ENCODE data around the gene GPR146.

GPR146 gene

DNA sequence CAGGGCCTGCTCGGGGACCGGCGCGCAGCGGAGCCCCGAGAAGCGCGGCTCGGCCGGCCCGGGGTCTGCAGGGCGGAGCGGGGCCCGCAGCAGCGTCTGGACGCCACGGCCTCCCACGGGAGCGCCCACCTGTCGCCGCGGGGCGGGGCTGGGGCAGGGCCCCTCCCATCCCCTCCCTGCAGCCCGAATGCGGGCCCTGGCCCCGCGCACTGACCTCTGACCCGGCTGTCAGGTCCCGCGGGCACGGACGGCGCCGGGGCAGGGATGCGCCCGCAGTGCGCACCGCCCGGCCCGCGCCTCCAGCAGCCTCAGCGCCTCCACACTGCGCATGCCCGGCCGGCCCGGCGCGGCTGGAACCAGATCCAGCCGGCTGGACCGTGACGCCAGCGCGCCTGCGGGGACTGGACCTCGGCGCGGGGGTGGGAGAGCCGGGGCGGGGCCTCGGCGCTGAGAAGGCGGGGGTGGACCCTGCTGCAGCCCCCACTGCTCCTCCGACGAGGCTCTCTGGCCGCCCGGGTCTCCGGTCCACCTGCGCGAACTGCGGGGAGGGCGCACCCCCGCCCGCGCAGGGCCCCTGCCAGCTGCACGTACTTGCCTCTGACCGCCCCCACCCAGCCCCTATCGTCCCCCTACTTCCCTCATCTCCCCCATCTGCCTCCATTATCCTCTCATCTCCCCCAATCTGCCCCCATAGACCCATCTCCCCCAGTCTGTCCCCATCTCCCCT lies 16.1 kb upstream of the GPR146 start:
- TF ChIP-seq, protein P1, sequence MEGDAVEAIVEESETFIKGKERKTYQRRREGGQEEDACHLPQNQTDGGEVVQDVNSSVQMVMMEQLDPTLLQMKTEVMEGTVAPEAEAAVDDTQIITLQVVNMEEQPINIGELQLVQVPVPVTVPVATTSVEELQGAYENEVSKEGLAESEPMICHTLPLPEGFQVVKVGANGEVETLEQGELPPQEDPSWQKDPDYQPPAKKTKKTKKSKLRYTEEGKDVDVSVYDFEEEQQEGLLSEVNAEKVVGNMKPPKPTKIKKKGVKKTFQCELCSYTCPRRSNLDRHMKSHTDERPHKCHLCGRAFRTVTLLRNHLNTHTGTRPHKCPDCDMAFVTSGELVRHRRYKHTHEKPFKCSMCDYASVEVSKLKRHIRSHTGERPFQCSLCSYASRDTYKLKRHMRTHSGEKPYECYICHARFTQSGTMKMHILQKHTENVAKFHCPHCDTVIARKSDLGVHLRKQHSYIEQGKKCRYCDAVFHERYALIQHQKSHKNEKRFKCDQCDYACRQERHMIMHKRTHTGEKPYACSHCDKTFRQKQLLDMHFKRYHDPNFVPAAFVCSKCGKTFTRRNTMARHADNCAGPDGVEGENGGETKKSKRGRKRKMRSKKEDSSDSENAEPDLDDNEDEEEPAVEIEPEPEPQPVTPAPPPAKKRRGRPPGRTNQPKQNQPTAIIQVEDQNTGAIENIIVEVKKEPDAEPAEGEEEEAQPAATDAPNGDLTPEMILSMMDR (conservative IDR thresholded peaks at IDR 0.05; ENCODE audit: low read depth, low read length) = no peak
- H3K4me3 ChIP-seq (ENCODE audit: low read length) = peak overlapping the region; percentile 52
- no peak for DNase-seq (ENCODE audit: low read depth)

DNA sequence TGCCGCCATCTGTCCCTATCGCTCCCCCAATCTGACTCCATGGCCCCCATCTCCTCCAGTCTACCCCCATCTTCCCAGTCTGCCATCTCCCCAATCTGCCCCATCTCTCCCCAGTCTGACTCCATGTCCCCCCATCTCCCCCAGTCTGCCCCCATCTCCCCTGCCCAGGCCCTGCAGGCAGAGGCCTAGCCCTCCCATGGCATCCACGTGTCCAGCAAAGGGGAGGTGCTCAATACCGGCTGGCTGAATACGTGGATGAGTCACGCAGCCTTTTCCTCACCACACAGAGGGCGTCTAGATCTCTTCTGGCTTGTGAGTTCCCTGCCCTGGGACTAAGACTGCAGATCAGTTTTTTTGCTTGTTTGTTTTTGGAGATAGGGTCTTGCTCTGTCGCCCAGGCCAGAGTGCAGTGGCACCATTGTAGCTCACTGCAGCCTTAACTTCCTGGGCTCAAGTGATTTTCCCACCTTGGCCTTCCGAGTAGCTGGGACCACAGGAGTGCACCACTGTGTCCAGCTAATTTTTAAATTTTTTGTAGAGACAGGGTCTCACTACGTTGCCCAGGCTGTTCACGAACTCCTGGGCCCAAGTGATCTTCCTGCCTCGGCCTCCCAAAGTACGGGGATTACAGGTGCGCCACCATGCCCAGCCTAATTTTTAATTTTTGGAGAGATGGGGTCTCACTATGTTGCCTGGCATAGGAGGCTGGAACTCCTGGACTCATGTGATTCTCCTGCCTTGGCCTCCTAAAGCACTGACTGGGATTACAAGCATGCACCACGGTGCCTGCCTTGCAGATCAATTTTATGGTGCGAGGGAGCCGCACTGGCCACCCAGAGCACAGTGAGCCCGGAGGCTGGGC lies 15.3 kb upstream of the GPR146 start:
- peak; percentile 92 for DNase-seq (ENCODE audit: low read depth)
- TF ChIP-seq, protein P1 (conservative IDR thresholded peaks at IDR 0.05; ENCODE audit: low read depth, low read length) = no peak
- peak overlapping the region; percentile 36 for H3K4me3 ChIP-seq (ENCODE audit: low read length)

DNA sequence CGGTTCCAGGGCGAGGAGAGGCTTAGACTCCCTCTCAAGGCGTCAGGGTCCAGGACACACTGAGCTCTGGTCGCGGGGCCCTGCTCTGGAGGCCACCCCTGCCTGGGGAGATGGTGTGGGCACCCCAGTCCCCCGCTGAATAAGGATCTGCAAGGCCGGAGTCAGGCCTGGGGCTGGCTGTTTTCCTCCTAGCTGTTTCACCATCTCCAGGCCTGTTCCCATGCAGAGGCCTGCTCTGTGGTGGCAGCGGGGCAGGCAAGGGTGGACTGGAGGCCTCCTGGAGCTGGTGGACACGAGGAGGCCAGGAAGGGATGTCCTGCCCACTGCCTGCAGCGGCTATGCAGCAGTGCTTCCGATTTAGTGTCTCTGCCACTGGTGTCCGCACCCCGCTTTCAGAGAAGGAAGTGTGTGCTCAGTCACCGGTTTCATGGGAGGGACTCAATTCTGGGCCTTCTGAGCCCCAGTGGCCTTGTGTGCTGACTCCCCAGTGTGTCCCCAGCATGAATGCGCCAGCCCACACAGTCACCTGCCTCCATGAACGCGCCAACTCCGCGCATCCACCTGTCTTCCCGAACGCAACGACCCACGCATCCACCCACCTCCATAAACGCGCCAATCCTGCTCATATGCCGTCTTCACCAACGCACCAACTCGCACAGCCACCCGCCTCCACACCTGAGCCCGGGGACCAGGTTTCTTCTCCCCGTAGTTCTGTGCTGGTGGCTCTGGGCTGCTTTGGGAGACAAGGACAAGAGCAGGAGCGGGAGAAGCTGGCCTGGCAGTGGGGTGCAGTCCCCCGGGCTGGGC lies 14.5 kb upstream of the GPR146 start:
- TF ChIP-seq, protein P1 (conservative IDR thresholded peaks at IDR 0.05; ENCODE audit: low read depth, low read length) = no peak
- H3K4me3 ChIP-seq (ENCODE audit: low read length) = no peak overlapping the region
- no peak for DNase-seq (ENCODE audit: low read depth)

DNA sequence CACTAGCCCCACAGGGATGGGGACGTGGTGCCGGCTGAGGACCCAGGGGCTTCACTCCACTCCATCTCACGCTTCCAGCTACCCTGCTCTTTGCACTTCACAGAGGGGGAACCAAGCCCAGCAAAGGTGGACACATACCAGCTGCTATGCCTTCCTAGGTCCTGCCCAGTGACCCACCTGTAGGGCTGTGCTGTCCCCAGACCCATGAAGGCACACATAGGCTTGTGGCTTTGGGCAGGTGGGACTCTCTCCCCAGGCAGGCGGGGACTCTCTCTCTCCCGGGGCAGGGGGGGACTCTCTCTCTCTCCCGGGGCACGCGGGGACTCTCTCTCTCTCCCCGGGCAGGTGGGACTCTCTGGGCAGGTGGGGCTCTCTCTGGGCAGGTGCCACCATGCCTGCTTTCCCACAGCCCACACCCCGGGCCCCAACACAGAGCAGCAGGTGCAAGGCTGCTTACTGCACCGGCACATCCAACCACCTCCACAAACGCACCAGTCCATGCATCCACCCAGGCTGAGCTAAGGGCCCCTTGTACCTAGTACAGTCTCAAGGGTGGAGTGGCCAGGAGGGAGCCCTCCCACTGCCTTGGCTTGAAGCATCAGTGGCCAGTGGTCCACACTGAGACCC lies 13.8 kb upstream of the GPR146 start:
- TF ChIP-seq, protein P1 (conservative IDR thresholded peaks at IDR 0.05; ENCODE audit: low read depth, low read length) = no peak
- H3K4me3 ChIP-seq (ENCODE audit: low read length) = no peak overlapping the region
- DNase-seq (ENCODE audit: low read depth) = no peak

DNA sequence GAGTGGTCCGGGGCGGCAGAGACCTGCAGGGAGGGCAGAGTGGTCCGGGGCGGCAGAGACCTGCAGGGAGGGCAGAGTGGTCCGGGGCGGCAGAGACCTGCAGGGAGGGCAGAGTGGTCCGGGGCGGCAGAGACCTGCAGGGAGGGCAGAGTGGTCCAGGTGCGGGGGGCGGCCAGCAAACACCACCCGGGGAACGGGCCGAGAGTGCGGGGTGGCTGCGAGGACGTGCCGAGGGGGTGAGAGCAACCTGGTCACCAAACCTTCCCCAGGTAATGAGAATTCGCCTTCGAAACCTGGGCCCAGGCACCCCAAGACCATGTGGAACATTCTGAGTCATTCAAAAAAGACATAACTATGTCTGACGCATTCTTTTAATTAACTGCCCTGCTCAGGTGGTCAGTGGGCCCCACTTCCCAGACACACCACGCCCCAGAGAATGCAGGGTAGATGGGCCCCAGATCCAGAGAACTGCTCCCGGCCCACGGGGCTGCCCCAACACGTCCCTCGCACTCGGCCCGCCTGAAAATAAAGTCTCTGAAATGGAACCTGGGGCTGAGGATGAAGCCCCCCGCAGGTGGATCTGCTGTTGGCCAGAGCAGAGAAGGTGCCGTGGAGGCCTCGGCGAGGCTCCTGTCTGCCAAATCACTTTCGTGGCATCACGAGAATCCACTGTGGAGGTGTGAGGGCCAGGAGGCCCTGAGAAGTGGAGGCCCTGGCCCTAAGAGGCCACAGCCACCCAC lies 12.5 kb upstream of the GPR146 start:
- no peak overlapping the region for H3K4me3 ChIP-seq (ENCODE audit: low read length)
- TF ChIP-seq, protein P1 (conservative IDR thresholded peaks at IDR 0.05; ENCODE audit: low read depth, low read length) = no peak
- DNase-seq (ENCODE audit: low read depth) = no peak

DNA sequence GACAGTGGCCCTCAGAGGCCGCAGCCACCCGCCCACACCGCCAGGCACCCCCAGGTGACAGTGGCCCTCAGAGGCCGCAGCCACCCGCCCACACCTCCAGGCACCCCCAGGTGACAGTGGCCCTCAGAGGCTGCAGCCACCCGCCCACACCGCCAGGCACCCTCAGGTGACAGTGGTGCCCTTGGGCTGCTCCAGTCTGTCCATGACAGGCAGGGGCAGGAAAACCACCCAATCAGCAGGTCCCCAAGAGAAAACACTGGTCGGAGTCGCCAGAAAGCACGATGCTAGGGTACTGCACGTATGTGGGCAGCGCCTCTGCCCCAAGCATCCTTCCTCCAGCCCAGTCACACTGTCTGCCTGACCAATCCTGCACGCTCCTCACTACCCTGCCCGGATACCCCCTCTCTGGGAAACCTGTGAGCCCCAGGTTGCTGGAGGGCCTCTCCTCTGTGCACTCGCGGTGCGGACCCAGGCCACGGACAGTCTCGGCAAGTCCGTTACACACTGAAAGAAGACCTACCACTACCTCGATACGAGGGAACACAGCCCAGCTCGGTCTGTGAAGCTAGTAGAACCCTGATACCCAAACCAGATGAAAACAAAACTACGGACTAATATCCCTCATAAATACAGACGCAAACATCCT lies 11.7 kb upstream of the GPR146 start:
- TF ChIP-seq, protein P1 (conservative IDR thresholded peaks at IDR 0.05; ENCODE audit: low read depth, low read length) = no peak
- no peak overlapping the region for H3K4me3 ChIP-seq (ENCODE audit: low read length)
- no peak for DNase-seq (ENCODE audit: low read depth)

Measured in retinal pigment epithelial cell (primary cell).